ENCODE data around the gene TDRD15. TPM values are rescaled to one million over a fixed set of nuclear protein-coding genes. Genes with fewer than 3 reads are reported as not detected.

Gene TDRD15
- total RNA-seq, 4 donors from 2014 or later, result 0.73 TPM; not detected in 3

Other genes with a start within 250 kb of the TDRD15 start
- gene APOB, start 79.9 kb upstream of the TDRD15 start, total RNA-seq, result 1 to 10 TPM; 1.2 to 7.8 (median 2.8) TPM